OCI-LY7 (cell line): ENCODE results near the gene FBXO31.

ENCODE experiments used
- EZH2phosphoT487 ChIP-seq: fragments of 200-600 bp; sonication (generic); IDR thresholded peaks from 2 replicates; pipeline ENCODE4 v1.6.1; 2018; ENCODE audit warnings: low read depth, borderline replicate concordance, mild to moderate bottlenecking, mixed run types, antibody characterized with exemption, low read length, moderate library complexity, mixed read lengths
- TF ChIP-seq, protein P1 (sequence below): fragments of 200-600 bp; sonication (generic); conservative IDR thresholded peaks from 2 replicates; pipeline ENCODE4 v1.5.1; 2014; ENCODE audit warnings: mild to moderate bottlenecking, antibody characterized with exemption, low read length, moderate library complexity, mixed read lengths

GRCh38 chr16:87369117-87369765 is 14.3 kb downstream of the FBXO31 start:
- TF ChIP-seq, protein P1, sequence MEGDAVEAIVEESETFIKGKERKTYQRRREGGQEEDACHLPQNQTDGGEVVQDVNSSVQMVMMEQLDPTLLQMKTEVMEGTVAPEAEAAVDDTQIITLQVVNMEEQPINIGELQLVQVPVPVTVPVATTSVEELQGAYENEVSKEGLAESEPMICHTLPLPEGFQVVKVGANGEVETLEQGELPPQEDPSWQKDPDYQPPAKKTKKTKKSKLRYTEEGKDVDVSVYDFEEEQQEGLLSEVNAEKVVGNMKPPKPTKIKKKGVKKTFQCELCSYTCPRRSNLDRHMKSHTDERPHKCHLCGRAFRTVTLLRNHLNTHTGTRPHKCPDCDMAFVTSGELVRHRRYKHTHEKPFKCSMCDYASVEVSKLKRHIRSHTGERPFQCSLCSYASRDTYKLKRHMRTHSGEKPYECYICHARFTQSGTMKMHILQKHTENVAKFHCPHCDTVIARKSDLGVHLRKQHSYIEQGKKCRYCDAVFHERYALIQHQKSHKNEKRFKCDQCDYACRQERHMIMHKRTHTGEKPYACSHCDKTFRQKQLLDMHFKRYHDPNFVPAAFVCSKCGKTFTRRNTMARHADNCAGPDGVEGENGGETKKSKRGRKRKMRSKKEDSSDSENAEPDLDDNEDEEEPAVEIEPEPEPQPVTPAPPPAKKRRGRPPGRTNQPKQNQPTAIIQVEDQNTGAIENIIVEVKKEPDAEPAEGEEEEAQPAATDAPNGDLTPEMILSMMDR: no peak
- no peak for TF ChIP-seq EZH2phosphoT487
